Hepatocyte (in vitro differentiated cells): ENCODE results near the gene RORC. TPM values are rescaled to one million over a fixed set of nuclear protein-coding genes. Genes with fewer than 3 reads are reported as not detected.
A peak's percentile ranks its signal among the peaks of the same experiment; 100 is the strongest.

Experiments used
- DNase-seq: peaks from one replicate; pipeline ENCODE4 v3.0.0-alpha.2; 2016; ENCODE audit warnings: low spot score
- H2AFZ ChIP-seq: fragments of 200-600 bp; sonication (generic); 2 replicates; pipeline ENCODE4 v1.6.0; 2016; ENCODE audit warnings: antibody characterized with exemption, mild to moderate bottlenecking
- H3K27ac ChIP-seq: fragments of 200-600 bp; sonication (generic); 2 replicates; pipeline ENCODE4 v1.5.1; 2016; ENCODE audit warnings: mild to moderate bottlenecking
- H3K27me3 ChIP-seq: fragments of 200-600 bp; sonication (generic); 2 replicates; pipeline ENCODE4 v1.6.1; 2016
- H3K36me3 ChIP-seq: fragments of 200-600 bp; sonication (generic); replicated peaks from 2 replicates; pipeline ENCODE4 v1.5.1; 2016; ENCODE audit warnings: low read depth; ENCODE audit not compliant: insufficient read depth
- H3K4me1 ChIP-seq: fragments of 200-600 bp; sonication (generic); 2 replicates; pipeline ENCODE4 v1.5.1; 2016; ENCODE audit warnings: mild to moderate bottlenecking, moderate library complexity; ENCODE audit not compliant: insufficient read depth
- H3K4me2 ChIP-seq: fragments of 200-600 bp; sonication (generic); 2 replicates; pipeline ENCODE4 v1.6.0; 2016
- H3K4me3 ChIP-seq: fragments of 200-600 bp; sonication (generic); 2 replicates; pipeline ENCODE4 v1.5.1; 2016; ENCODE audit warnings: mild to moderate bottlenecking
- H3K79me2 ChIP-seq: fragments of 200-600 bp; sonication (generic); 2 replicates; pipeline ENCODE4 v1.6.0; 2017; ENCODE audit warnings: mild to moderate bottlenecking
- H3K9me2 ChIP-seq: fragments of 200-600 bp; sonication (generic); replicated peaks from 2 replicates; pipeline ENCODE4 v1.6.0; 2017; ENCODE audit warnings: mild to moderate bottlenecking; ENCODE audit not compliant: insufficient read depth
- H3K9me3 ChIP-seq: fragments of 200-600 bp; sonication (generic); 2 replicates; pipeline ENCODE4 v1.5.1; 2016; ENCODE audit warnings: low read depth, mild to moderate bottlenecking
- H4K20me1 ChIP-seq: fragments of 200-600 bp; sonication (generic); 2 replicates; pipeline ENCODE4 v1.6.0; 2016; ENCODE audit warnings: mild to moderate bottlenecking; ENCODE audit not compliant: insufficient read depth, poor library complexity, severe bottlenecking
- EZH2 ChIP-seq: fragments of 200-600 bp; sonication (generic); IDR thresholded peaks from 2 replicates; pipeline ENCODE4 v1.6.1; 2016; ENCODE audit warnings: antibody characterized with exemption, mild to moderate bottlenecking, borderline replicate concordance
- EZH2phosphoT487 ChIP-seq: fragments of 200-600 bp; sonication (generic); IDR thresholded peaks from one replicate; pipeline ENCODE4 v1.6.1; 2018; ENCODE audit warnings: antibody characterized with exemption, mild to moderate bottlenecking, low read depth, moderate library complexity; ENCODE audit not compliant: unreplicated experiment, severe bottlenecking
- WGBS: methylation state at CpG from one replicate; pipeline ENCODE4 v1.1.6; 2016; ENCODE audit warnings: low lambda C conversion rate; ENCODE audit errors: missing lambda C conversion rate; 5-methylcytosine and 5-hydroxymethylcytosine counted together
- polyA plus RNA-seq: library from polyadenylated mRNA; unstranded; fragments of >200 nt; fragmentation: Nextera tagmentation; extraction: Ambion mirVana; gene quantifications from 2 replicates; pipeline ENCODE4 v1.2.1, GENCODE V29; 2016
- total RNA-seq: library from RNA; depleted of rRNA; stranded (reverse); fragments of >200 nt; gene quantifications from 2 replicates; pipeline ENCODE4 v1.2.3, GENCODE V29; 2014
- TF ChIP-seq, protein P1 (sequence below): fragments of 200-600 bp; sonication (generic); IDR thresholded peaks from 2 replicates; pipeline ENCODE4 v1.5.1; 2016; ENCODE audit warnings: antibody characterized with exemption, mild to moderate bottlenecking; ENCODE audit not compliant: poor library complexity

RORC gene
- total and polyA plus RNA-seq, 2 experiments from 2014 or later: 0.60 to 1.3 TPM

GRCh38 chr1:151837197-151837596 is 5.6 kb upstream of the RORC start:
- peak; percentile 16 for TF ChIP-seq EZH2
- no peak for TF ChIP-seq EZH2phosphoT487
- Histone ChIP-seq H3K9me3 (no peaks in the 10 kb centered on the region), H4K20me1 (no peaks in the 10 kb centered on the region), H3K9me2 (no peaks in the 10 kb centered on the region), H2AFZ (no peak overlapping the region), H3K27me3 (peaks cover 27% of the 10 kb centered on the region), H3K4me3 (no peak overlapping the region), H3K4me2 (no peak overlapping the region), H3K4me1 (peaks cover 13% of the 10 kb centered on the region), H3K79me2 (no peaks in the 10 kb centered on the region), H3K27ac (no peak overlapping the region), H3K36me3 (no peaks in the 10 kb centered on the region)
- WGBS: 73% methylated on average over 3 of the region's 3 CpGs
- DNase-seq: no peak

GRCh38 chr1:151835596-151835995 is 4.0 kb upstream of the RORC start:
- Histone ChIP-seq H3K27ac (no peak overlapping the region), H3K4me3 (no peak overlapping the region), H3K4me2 (no peak overlapping the region), H2AFZ (no peak overlapping the region), H3K9me2 (no peaks in the 10 kb centered on the region), H3K36me3 (no peaks in the 10 kb centered on the region), H4K20me1 (no peaks in the 10 kb centered on the region), H3K27me3 (peaks cover 22% of the 10 kb centered on the region), H3K9me3 (no peaks in the 10 kb centered on the region), H3K79me2 (no peaks in the 10 kb centered on the region), H3K4me1 (peaks cover 13% of the 10 kb centered on the region)
- 94% methylated on average over 7 of the region's 7 CpGs for WGBS
- TF ChIP-seq EZH2phosphoT487 (no peak), EZH2 (no peak)
- TF ChIP-seq, protein P1, sequence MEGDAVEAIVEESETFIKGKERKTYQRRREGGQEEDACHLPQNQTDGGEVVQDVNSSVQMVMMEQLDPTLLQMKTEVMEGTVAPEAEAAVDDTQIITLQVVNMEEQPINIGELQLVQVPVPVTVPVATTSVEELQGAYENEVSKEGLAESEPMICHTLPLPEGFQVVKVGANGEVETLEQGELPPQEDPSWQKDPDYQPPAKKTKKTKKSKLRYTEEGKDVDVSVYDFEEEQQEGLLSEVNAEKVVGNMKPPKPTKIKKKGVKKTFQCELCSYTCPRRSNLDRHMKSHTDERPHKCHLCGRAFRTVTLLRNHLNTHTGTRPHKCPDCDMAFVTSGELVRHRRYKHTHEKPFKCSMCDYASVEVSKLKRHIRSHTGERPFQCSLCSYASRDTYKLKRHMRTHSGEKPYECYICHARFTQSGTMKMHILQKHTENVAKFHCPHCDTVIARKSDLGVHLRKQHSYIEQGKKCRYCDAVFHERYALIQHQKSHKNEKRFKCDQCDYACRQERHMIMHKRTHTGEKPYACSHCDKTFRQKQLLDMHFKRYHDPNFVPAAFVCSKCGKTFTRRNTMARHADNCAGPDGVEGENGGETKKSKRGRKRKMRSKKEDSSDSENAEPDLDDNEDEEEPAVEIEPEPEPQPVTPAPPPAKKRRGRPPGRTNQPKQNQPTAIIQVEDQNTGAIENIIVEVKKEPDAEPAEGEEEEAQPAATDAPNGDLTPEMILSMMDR: no peak
- DNase-seq: no peak

DNA sequence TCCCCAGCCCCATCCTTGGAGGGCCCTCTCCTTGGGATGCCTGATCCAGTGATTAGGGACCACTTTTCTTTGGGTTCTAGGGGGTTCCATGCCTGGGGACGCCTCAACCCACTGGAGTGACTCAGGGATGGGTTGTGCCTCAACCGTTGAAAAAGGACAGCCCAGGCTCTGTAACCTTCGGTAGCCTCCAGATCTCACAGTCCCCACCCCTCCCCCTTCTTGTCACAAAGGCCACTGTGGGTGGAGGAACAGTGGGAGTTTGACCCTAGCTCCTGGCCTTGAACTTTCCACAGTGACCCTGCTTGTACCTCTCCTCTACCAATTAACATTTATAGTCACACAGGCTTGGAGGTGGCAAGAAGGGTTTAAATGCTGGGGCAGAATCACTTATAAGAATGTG is 2.6 kb upstream of the RORC start:
- Histone ChIP-seq H3K36me3 (no peaks in the 10 kb centered on the region), H3K27me3 (peaks cover 18% of the 10 kb centered on the region), H3K9me3 (no peaks in the 10 kb centered on the region), H3K9me2 (no peaks in the 10 kb centered on the region), H2AFZ (no peak overlapping the region), H3K4me3 (no peak overlapping the region), H3K79me2 (no peaks in the 10 kb centered on the region), H3K27ac (no peak overlapping the region), H4K20me1 (no peaks in the 10 kb centered on the region), H3K4me1 (peaks cover 9% of the 10 kb centered on the region), H3K4me2 (no peak overlapping the region)
- no peak for DNase-seq
- TF ChIP-seq, protein P1: no peak
- WGBS: 89% methylated on average over 3 of the region's 3 CpGs

- H3K4me2 ChIP-seq: no peak overlapping the region
- H4K20me1 ChIP-seq: no peaks in the 10 kb centered on the region
- H3K9me2 ChIP-seq: no peaks in the 10 kb centered on the region
- H3K4me1 ChIP-seq: peaks cover 1% of the 10 kb centered on the region
- H3K79me2 ChIP-seq: no peaks in the 10 kb centered on the region
- peaks cover 9% of the 10 kb centered on the region for H3K27me3 ChIP-seq
- no peak overlapping the region for H3K27ac ChIP-seq
- H3K36me3 ChIP-seq: no peaks in the 10 kb centered on the region
- no peak for DNase-seq
- no peaks in the 10 kb centered on the region for H3K9me3 ChIP-seq
- WGBS: 79% methylated on average over 8 of the region's 8 CpGs
- no peak overlapping the region for H2AFZ ChIP-seq
- H3K4me3 ChIP-seq: no peak overlapping the region
- TF ChIP-seq EZH2 (no peak), EZH2phosphoT487 (no peak)
- TF ChIP-seq, protein P1: no peak
Measured at GRCh38 chr1:151833172-151833900, 1.7 kb upstream of the RORC start.
